Limb (tissue), 2 donors: ENCODE results near the gene FAM118A.
"Not testable (repeated sequence)": the region's sequence is repeated elsewhere in the genome, so short reads cannot be mapped to it uniquely, and the experiment has no call there.

Source experiments
- DNase-seq, 2 donors: peaks; one replicate each; pipeline ENCODE4 v3.0.0-alpha.2; 2016; ENCODE audit errors: extremely low spot score in 2 of 2

Gene FAM118A

DNA sequence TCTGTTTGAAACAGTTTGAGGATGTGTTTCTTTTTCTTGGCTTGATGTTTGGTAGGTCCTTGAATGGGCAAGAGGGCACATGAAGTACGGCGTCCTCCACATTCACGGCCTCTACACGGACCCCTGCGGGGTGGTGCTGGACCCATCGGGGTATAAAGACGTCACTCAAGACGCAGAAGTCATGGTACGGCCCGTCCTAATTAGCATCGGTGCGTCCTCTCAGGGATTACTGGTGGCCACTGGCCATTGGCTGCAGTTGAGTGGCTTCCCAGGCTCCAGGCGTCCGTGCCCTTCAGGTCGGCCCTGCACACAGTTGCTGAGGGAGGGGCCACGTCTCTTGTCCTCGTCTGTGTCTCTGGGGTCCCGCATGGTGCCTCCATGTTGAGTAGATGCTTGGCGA lies 20.8 kb downstream of the FAM118A start:
- no peak for DNase-seq

DNA sequence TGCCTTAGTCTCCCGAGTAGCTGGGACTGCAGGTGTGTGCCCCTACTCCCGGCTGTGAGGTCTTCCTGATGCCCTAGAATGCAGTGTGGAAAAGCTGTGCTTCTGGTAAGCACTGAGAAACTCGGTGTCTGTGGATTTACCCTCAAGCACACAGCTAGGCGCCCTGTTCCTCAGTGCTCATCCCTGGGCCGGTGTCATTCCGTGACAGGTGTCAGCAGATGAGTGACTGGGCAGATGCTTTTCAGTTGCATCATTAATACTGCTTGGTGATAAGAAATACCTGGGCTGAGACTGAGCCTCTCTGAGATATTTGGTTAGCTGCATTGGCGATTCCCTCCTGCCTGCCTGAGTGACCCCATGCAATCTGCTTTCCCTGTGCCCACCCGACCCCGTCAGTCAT lies 21.8 kb downstream of the FAM118A start:
- DNase-seq: no peak

DNA sequence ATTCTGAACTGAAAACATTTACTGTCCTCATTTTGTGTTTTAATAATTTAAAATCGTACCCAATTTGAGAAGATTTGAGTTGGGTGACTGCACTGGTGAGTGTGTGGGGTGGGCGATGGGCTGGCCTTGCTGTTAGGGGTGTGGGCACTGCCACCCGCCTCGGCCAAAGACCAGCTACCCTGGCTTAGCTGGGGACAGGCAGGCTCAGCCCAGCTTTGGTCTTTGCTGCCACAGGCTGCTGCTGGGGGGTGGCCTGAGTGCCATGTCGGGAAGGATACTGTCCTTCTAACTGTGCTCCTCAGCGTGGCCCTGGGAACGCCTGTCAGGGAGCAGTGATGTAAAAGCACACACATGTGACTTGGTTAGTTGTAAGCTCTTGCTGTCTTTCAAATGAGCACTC lies 22.3 kb downstream of the FAM118A start:
- no peak for DNase-seq

DNA sequence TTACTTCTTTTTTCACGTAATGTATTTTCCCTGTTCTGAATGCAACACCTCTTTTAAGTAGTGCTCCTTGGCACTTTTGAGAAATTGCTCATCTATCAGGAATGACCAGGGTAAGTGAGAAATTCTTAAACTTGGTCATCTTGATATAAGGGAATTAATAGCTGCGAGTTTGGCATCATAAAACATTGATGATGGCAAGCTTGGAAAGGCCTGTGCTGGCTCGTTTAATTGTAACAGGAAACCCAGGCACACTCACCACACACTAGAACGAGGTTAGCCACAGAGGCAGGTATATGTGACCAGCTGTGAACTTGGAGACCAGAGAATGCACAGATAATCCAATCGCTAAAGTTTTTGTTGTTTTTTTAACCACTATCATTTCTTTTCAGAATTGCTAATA lies 24.3 kb downstream of the FAM118A start:
- no peak for DNase-seq

DNA sequence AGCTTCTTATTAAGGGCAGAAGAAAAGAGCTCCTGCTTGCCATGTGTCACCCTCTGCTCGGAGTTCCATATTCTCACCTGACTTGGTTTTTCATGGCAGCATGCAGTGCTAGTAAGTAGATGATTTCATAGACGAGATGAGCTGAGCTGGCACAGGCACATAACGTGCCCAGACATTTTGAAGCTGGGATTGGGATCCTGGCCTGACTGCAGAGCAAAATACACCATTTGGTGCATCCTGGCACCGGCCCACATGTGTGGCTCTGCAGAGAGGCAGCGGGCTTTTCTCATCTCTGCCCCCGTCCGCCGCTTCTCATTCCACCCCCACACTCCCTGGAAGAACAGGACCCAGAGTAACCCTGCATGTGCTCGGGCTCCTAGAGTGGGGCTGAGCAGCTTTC lies 24.8 kb downstream of the FAM118A start:
- DNase-seq: no peak

DNA sequence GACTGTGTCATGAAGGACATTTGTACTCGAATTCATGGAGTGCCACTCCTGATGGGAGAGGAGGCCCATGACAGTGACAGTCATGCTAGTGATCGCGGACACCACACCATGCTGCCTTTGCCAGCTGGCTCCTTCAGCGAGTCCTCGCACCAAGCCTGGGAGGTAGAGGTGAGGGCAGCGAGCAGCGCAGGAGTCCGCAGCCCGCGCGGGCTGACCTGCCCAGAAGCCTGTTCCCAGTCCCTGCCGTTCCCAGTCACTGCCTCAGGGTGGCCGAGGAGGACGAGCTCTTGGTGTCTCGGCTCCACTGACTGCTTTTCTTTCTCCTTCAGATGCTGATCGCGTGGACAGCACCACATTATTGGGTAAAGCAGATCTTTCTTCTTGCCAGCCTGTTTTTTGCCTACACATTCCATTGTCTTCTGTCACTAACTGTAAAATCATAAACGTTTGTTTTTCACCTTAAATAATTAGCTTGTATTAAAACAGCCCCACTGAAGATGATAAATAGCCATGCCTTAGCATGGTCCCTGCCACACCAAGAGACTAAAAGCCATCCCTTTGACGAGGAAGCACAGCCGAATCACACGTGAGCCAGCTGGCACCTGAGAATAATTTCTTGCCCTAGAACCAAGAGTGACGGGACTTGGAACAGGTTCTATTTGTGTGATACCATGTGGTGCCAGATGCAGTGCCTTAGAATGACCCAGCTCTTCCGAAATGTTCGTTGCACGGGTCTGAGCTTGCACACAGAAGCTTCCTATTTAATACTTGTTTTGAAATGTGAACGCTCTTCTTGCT lies 25.5 kb downstream of the FAM118A start:
- DNase-seq: peak in 1 of 2 donors; percentile 41

DNA sequence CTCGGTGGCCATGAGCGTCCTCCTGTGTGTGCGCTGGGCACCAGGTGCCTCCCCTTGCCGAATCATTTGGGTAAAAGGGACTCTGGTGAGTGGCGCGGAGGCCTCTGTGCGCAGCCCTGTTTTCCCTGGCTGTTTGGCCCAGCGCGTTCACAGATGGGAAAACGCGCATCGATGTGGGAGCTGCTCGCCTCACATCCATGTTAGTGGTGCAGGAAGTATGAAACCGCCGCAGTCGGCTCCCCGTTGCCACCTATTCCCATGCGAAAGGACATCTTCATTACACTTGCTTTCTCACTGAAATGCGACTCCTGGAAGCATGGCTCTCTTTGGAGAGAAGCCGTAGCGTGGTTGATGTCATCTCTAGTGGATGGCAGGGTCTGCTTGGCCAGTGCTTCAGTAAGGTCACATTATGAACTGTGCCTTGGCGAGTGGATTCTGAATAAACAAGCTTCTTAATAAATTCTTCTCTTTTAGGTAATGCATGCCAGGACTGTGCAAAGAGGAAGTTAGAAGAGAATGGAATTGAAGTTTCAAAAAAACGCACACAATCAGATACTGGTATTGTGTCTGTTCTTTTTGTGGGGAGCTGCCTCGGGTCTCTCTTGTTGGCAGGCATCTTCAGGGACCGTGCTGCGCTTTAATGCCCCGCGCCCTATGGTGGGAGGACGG lies 26.3 kb downstream of the FAM118A start:
- no peak for DNase-seq

DNA sequence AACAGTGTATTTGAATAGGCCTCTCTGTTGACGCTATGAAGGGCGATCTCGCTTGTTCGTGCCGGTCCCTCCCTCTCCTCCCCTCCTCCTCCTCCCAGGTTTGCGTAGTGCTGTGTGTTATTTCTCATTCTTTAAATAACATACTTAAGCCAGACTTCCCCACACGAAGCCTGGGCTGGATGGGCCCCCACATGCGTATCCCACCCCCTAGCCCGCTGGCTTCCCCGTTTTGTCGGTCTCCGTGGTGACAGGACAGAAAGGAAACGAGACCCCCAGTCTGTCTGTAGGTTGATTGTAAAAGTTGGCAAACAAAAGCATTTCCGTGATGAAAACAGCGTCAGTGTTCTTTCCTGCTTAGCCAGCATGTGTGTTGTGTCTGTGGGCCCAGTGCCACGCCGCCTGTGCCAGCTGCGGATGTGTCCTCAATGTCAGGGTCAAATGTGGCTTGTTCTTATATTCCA lies 27.3 kb downstream of the FAM118A start:
- DNase-seq: peak; percentile 27 to 61

DNA sequence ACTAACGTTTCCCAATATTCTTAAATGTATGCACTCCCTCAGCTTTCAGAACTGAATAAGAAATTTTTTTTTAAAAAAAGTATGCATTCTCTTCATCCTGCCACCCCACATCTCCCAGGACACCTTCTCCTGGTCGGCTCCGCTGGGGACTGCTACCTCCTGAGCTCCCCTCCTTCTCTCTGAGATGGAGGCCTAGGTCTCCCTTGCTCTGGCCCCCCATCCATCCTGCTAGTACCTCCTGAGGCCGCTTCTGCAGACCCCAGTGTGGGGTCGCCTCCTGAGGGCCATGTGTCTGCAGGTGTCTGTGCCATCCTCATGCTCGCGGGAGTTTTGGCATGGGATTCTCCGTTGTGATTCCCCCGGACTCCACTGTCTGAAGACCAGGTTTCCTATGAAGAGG lies 27.8 kb downstream of the FAM118A start:
- no peak for DNase-seq

DNA sequence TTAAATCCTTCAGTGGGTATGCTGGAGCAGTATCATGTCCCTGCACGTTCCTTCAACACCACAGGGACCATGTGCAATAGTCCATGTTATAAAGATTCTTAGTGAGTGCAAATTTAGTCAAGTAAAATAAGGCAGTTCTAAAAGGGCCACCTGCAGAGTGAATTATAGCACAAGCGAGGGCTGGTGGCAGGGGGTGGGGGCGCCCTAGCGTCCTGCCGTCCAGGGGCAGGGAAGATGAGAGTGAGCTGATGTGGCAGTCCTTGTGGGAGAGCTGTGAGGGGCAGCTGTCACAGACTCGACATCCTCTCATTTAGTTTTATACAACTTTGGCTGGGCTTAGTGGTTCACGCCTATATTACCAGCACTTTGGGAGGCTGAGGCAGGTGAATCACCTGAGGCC lies 29.1 kb downstream of the FAM118A start:
- DNase-seq: no peak

DNA sequence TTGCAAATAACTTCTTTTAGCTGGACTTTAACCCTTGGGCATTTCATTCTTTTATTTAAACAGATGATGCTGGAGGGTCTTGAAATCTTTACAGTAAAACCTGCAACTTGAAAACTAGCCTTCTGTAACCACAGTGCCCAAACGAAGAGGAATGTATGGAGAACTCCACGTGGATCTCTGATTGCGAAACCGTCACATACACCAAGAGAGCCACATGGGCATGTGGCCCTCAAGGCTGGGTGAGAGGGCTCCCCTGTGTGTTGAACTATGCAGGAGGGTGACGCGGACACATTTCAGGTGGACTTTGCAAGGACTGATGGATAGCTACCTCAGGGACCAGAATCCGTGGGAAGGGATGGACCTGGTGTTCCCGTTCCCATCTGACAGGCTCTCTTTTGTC lies 30.6 kb downstream of the FAM118A start:
- DNase-seq: no peak

DNA sequence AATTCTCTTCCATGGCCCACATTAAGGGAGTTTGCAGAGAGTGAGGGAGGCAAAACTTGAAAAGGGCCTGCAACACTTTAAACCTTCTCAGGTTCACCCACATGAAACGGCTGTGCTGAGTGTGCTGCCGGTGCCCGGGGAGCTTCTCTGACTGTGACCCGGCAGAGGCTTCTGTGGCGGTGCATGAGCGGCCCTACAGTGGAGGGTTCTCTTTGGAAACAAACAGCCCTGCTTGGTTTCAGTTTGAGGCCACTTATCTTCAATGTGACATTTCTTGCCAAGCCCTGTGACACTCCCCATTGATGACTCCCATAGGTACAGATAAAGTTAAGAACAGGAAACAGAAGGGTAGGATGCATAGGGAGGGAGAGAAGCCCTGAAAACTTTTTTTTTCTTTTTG lies 31.8 kb downstream of the FAM118A start:
- DNase-seq: no peak

DNA sequence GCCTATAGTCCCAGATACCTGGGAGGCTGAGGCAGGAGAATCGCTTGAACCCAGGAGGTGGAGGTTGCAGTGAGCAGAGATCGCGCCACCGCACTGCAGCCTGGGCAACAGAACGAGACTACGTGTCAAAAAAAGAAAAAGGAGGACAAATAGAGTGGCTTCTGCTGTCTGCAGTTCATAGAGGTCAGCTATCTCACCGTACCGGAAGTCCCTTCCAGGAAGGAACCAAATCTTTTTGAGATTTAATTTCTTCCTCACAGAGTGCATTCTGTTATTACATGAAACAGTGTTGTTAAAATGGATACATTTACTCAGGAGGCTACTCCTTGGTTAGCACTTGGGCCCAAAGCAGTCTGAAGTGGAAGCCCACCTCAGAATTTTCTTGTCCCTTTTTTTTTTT lies 33.4 kb downstream of the FAM118A start:
- no peak for DNase-seq

DNA sequence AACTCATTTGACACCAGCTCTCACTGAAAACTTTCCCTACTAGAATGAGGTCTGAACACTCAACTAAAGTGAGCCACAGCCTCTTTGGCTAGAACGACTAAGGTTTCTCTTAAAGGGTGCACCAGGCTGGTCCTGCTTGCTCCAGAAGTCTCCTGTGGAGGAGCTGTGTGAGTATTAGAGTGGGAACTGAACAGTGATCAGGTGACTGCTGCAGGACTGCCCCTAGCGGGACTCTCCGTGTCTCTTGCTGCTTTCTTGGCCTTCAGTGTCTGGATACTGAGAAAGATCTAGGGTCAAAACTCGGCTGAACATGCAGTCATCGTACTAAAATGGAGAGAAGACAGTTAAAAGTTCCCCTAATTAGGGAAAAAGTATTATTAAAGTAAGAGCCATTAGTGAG lies 34.6 kb downstream of the FAM118A start:
- DNase-seq: no peak

DNA sequence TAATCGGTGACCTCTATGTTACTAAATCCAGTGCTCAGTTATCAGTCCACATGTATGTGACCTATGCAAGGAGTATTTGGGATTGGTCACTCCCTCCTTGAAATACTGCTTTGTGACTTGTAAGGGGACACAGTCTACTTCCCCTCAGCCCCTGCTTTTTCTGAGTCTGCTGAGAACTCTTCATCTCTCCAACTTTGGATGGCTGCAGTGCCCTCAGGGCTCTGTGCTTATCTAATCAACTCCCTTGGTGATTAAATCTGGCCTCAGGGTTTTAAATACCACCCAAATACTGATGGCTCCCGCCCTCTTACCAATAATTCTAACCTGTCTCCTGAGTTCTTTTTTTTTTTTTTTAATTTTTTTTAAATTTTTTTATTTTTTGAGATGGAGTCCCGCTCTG lies 40.2 kb downstream of the FAM118A start:
- no peak for DNase-seq

DNA sequence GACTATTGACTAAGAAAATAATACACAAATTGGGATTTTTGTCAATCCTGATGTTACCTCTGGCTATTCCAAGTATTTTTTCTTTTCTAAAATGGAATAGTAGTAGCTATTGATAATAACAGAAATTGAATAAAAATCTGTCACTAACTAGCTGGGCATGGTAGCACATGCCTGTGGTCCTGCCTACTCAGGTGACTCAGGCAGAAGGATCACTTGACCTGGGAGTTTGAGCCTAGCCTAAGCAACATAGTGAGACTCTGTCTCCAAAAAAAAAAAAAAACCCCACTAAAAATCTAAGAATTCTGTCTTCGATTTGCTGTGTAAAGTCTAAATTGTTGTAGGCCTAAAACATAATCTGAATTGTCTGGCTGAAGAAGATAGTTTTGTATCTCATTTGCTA lies 42.2 kb downstream of the FAM118A start:
- no peak for DNase-seq

DNA sequence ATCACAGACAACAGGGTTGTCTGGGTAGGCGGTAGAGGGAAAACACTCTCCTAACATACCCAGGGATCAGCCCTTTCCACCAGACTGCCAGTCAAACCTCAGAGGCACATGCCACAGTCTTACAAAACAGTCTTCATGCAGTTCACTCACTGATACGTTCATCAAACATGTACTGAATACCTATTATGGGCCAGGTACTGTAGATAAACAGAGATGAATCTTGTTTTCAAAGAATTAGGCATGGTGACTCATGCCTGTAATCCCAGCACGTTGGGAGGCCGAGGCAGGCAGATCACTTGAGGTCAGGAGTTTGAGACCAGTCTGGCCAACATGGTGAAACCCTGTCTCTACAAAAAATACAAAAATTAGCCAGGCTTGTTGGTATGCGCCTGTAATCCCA lies 43.0 kb downstream of the FAM118A start:
- DNase-seq: not testable (repeated sequence)

DNA sequence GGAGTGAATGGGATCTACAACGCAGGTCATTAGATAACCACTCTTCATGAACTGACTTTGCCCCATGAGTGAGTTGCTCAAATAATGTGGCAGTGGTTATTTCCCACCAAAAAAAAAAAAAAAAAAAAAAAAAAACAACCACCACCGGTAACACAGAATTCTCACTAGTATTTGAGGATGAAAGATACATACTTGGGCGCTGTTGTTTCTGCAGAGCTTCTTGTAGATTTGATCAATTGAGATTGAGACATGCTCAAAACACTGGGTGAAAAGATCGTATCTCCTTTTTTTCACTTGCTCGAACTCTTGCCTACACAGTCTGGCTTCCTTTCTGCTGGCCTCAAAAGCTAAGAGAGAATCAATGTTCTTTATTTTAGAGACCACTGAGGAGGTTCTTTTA lies 44.1 kb downstream of the FAM118A start:
- no peak for DNase-seq

DNA sequence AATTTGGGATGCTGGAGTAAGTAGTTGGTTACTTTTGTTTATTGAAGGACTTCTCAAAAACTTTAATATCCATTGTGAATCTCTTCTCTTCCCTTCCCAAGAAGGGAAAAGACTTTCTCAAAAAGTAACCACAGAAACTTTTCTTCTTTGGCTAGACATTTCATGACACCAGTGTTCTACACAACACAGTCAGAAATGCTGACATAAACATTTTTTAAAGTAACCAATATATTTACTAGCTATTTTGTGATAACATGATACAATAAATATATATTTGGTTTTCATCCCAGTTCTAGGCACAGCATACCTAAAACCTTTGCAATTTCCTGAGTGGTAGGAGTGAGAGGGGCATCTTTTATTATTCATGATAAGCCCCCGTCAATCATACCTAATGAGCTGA lies 47.8 kb downstream of the FAM118A start:
- no peak for DNase-seq

DNA sequence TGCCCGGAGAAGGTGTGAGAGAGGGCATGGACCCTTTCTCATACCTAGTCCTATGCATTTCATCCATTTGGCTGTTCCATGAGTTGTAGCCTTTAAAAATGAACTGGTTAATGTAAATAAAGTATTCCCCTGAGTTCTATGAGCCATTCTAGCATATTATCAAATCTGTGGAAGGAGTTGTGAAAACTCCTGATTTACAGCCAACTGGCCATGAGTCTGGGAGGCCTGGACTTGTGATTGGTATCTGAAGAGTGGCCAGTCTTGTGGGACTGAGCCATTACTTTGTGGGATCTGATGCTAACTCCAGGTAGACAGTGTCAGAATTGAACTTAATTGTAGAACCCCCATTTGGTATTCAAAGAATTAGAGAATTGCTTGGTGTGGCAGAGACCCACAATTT lies 48.4 kb downstream of the FAM118A start:
- no peak for DNase-seq

DNA sequence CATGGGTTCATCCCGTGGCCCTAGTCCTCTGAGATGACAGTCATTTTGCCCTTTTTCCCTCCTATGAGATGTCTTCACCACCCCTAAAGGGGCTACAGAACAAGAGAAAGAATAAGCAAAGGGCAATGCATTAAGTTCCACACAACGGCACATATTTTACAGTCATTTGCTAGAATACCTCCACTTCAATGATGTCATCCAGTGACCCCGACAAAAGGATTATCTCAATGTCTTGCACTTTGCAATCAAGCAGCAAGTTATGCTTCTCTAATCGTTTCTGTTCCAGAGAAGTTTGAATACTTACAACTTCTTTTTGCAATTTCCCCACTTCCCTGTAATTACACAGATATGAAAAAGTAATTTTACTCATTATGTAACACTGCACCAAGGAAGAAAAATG lies 49.9 kb downstream of the FAM118A start:
- no peak for DNase-seq

DNA sequence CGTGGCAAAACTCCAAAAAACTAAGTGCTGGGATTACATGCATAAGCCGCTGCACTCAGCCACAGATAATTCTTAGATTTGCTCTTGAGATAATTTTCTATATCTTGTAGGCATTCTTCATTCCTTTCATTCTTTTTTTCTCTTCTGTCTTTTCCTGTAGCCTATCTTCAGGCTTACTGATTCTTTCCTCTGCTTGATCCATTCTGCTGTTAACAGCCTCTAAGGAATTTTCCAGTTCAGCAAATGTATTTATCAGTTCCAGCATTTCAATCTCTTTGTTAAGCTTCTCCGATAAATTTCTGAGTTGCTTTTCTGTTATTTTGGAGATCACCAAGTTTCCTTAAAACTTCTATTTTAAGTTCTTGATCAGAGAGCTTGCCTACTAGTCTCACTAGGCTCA lies 57.0 kb downstream of the FAM118A start:
- DNase-seq: no peak

DNA sequence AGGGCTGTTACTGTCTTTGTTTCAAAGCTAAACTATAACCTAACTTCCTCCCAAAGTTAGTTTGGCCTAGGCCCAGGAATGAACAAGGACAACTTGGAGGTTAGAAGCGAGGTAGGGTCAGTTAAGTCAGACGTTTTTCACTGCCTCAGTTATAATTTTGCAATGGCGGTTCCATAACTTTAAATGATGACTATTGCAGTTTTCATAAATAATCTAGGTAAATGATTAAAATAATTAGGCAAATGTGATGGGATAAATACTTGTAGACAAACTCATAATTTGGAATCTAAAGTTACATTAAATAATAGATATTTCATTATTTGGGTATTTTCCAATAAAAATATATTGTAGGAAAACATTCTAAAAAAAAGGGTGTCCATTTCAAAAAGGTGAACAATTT lies 63.9 kb downstream of the FAM118A start:
- not testable (repeated sequence) for DNase-seq
